Panc1 (cell line): ENCODE data around the gene KNCN.

ENCODE experiments used
- POLR2AphosphoS5 ChIP-seq: IDR thresholded peaks from 2 replicates; pipeline ENCODE4 v1.6.1; 2012; ENCODE audit warnings: mild to moderate bottlenecking, low read depth, low read length, moderate library complexity
- TF ChIP-seq, protein P1 (sequence below): fragments of 450-650 bp; IDR thresholded peaks from 2 replicates; pipeline ENCODE4 v1.5.1; 2017; ENCODE audit warnings: mild to moderate bottlenecking
- TF ChIP-seq, protein P2 (sequence below), 2 experiments: IDR thresholded peaks; 2 replicates each; pipeline ENCODE4 v1.6.1; 2011 to 2012; ENCODE audit warnings: low read depth in 2 of 2, control low read depth in 1 of 2, low read length in 1 of 2, mild to moderate bottlenecking in 1 of 2, moderate library complexity in 1 of 2; ENCODE audit not compliant: insufficient read depth in 1 of 2

DNA sequence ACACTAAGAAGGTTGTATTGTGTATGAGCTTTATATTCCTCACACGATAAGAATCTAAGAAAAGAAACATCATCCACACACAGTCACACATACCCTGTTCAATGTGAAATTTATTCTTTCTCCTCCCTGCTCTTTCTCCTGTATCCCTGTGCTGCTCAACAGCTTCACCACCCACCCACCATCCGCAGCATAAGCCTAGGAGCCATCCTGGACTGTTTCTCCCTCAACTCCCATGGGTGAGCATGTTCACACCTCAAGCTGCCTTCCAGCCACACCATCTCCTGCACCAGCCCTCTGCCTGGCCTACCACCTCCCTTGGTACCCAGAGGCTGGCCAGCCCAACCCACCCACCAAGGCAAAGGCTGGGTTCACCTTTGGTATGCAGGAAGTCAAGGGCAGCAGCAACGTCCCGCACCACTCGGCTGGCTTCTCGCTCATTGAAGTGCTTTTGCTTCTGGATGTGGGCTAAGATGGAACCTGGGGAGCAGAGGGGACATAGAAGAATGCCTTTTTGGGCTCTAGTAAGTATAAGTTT is 20.3 kb upstream of the KNCN start:
- TF ChIP-seq, protein P1, sequence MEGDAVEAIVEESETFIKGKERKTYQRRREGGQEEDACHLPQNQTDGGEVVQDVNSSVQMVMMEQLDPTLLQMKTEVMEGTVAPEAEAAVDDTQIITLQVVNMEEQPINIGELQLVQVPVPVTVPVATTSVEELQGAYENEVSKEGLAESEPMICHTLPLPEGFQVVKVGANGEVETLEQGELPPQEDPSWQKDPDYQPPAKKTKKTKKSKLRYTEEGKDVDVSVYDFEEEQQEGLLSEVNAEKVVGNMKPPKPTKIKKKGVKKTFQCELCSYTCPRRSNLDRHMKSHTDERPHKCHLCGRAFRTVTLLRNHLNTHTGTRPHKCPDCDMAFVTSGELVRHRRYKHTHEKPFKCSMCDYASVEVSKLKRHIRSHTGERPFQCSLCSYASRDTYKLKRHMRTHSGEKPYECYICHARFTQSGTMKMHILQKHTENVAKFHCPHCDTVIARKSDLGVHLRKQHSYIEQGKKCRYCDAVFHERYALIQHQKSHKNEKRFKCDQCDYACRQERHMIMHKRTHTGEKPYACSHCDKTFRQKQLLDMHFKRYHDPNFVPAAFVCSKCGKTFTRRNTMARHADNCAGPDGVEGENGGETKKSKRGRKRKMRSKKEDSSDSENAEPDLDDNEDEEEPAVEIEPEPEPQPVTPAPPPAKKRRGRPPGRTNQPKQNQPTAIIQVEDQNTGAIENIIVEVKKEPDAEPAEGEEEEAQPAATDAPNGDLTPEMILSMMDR, result no peak
- TF ChIP-seq, protein P2, sequence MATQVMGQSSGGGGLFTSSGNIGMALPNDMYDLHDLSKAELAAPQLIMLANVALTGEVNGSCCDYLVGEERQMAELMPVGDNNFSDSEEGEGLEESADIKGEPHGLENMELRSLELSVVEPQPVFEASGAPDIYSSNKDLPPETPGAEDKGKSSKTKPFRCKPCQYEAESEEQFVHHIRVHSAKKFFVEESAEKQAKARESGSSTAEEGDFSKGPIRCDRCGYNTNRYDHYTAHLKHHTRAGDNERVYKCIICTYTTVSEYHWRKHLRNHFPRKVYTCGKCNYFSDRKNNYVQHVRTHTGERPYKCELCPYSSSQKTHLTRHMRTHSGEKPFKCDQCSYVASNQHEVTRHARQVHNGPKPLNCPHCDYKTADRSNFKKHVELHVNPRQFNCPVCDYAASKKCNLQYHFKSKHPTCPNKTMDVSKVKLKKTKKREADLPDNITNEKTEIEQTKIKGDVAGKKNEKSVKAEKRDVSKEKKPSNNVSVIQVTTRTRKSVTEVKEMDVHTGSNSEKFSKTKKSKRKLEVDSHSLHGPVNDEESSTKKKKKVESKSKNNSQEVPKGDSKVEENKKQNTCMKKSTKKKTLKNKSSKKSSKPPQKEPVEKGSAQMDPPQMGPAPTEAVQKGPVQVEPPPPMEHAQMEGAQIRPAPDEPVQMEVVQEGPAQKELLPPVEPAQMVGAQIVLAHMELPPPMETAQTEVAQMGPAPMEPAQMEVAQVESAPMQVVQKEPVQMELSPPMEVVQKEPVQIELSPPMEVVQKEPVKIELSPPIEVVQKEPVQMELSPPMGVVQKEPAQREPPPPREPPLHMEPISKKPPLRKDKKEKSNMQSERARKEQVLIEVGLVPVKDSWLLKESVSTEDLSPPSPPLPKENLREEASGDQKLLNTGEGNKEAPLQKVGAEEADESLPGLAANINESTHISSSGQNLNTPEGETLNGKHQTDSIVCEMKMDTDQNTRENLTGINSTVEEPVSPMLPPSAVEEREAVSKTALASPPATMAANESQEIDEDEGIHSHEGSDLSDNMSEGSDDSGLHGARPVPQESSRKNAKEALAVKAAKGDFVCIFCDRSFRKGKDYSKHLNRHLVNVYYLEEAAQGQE (IDR thresholded peaks at IDR 0.05; ENCODE audit: insufficient read depth in 1 of 2, low read depth in 2 of 2, low read length in 1 of 2), result no peak
- TF ChIP-seq POLR2AphosphoS5, result no peak
